Measurements from ENCODE around the gene LAMA2. TPM values are rescaled to one million over a fixed set of nuclear protein-coding genes. Genes with fewer than 3 reads are reported as not detected.

LAMA2 gene
- polyA plus RNA-seq, 3 donors, result not detected

DNA sequence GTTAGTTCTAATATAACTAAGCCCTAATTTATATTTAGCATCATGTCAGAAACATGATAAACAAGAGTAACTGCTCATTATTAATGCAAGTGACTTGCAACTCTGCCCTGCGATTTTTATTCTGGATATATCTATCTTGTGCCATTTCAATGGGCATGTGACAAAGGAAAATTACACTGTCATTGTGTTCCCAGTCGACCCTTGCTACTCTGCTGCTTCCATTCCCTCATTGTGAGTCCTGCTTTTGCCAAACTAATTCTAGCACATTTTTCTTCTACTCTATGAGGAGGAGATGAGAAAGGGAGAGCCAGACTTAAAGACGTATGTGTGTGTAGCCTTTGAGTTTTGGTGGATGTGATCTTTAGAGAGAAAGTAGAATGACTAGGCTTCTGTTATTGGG lies 551.2 kb downstream of the LAMA2 start:
- 100% methylated on average over 1 of the region's 3 CpGs for WGBS (ENCODE audit: insufficient coverage)

DNA sequence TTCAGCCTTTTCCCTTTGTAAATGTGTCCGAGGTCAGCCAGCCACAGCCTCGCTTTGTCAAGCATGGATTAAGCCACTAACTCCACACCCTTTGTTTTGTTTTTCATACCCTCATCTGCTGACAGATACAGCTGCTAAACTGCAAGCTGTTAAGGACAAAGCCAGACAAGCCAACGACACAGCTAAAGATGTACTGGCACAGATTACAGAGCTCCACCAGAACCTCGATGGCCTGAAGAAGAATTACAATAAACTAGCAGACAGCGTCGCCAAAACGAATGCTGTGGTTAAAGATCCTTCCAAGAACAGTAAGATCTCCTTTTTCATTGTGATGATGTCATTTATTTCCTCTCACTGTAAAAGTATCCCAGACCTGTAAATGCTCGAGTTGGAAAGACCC lies 557.8 kb downstream of the LAMA2 start:
- H3K4me1 Mint-ChIP-seq, result no peaks in the 10 kb centered on the region
- Histone ChIP-seq H3K9ac (ENCODE audit: insufficient read depth, low read length, poor library complexity, severe bottlenecking) (no peak overlapping the region), H3K4me1 (ENCODE audit: control insufficient read depth in 1 of 2, insufficient read depth in 2 of 2, low read length in 2 of 2) (no peaks in the 10 kb centered on the region), H3K27me3 (ENCODE audit: control insufficient read depth in 2 of 2, insufficient read depth in 2 of 2, low read length in 2 of 2) (no peaks in the 10 kb centered on the region), H3K4me3 (replicated peaks in 1 of 3; ENCODE audit: low read depth in 2 of 3, low read length in 3 of 3) (no peak overlapping the region), H3K27ac (ENCODE audit: low read depth in 1 of 2, low read length in 2 of 2) (no peak overlapping the region), H2AFZ (ENCODE audit: insufficient read depth, low read depth, low read length, poor library complexity, severe bottlenecking) (no peak overlapping the region), H3K36me3 (replicated peaks in 1 of 2; ENCODE audit: control insufficient read depth in 1 of 2, insufficient read depth in 2 of 2, low read length in 2 of 2) (no peaks in the 10 kb centered on the region), H4K20me1 (ENCODE audit: insufficient read depth, low read length) (no peaks in the 10 kb centered on the region), H3K79me2 (ENCODE audit: insufficient read depth, low read length) (no peaks in the 10 kb centered on the region), H3K9me3 (replicated peaks in 1 of 2; ENCODE audit: control insufficient read depth in 1 of 2, insufficient read depth in 1 of 2, low read length in 2 of 2) (no peaks in the 10 kb centered on the region), H3K4me2 (replicated peaks; ENCODE audit: extremely low read depth, low read length, poor library complexity, severe bottlenecking) (no peak overlapping the region)
- peaks cover 2 to 5% (median 3%) of the 10 kb centered on the region in 3 donors for H3K27me3 Mint-ChIP-seq (ENCODE audit: low read depth in 3 of 3)
- H3K9me3 Mint-ChIP-seq, result no peaks in the 10 kb centered on the region
- intact Hi-C loops (cut with micrococcal nuclease), result no loop called here
- no peak overlapping the region for H3K4me3 Mint-ChIP-seq
- WGBS (ENCODE audit: insufficient coverage), result 54% methylated on average over 4 of the region's 8 CpGs
- DNase-seq, result no peak
- no peak overlapping the region for H3K27ac Mint-ChIP-seq
- TF ChIP-seq, protein P1, sequence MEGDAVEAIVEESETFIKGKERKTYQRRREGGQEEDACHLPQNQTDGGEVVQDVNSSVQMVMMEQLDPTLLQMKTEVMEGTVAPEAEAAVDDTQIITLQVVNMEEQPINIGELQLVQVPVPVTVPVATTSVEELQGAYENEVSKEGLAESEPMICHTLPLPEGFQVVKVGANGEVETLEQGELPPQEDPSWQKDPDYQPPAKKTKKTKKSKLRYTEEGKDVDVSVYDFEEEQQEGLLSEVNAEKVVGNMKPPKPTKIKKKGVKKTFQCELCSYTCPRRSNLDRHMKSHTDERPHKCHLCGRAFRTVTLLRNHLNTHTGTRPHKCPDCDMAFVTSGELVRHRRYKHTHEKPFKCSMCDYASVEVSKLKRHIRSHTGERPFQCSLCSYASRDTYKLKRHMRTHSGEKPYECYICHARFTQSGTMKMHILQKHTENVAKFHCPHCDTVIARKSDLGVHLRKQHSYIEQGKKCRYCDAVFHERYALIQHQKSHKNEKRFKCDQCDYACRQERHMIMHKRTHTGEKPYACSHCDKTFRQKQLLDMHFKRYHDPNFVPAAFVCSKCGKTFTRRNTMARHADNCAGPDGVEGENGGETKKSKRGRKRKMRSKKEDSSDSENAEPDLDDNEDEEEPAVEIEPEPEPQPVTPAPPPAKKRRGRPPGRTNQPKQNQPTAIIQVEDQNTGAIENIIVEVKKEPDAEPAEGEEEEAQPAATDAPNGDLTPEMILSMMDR (IDR thresholded peaks at IDR 0.05), result no peak
- no peaks in the 10 kb centered on the region for H3K36me3 Mint-ChIP-seq

More for the DNA sequence above, 551.2 kb downstream of the LAMA2 start:
- H3K36me3 ChIP-seq (replicated peaks in 1 of 2; ENCODE audit: control insufficient read depth in 1 of 2, insufficient read depth in 2 of 2, low read length in 2 of 2), result no peaks in the 10 kb centered on the region
- Mint-ChIP-seq H3K4me1 (no peaks in the 10 kb centered on the region), H3K27ac (no peak overlapping the region), H3K27me3 (ENCODE audit: low read depth in 3 of 3) (peaks cover 3 to 7% (median 4%) of the 10 kb centered on the region in 3 donors), H3K36me3 (no peaks in the 10 kb centered on the region), H3K9me3 (peaks cover 0 to 3% (median 0%) of the 10 kb centered on the region in 7 donors), H3K4me3 (no peak overlapping the region)
- peaks cover 0 to 2% of the 10 kb centered on the region in 2 donors for H3K27me3 ChIP-seq (ENCODE audit: control insufficient read depth in 2 of 2, insufficient read depth in 2 of 2, low read length in 2 of 2)
- no peaks in the 10 kb centered on the region for H3K4me1 ChIP-seq (ENCODE audit: control insufficient read depth in 1 of 2, insufficient read depth in 2 of 2, low read length in 2 of 2)
- TF ChIP-seq, protein P1 (IDR thresholded peaks at IDR 0.05), result no peak
- H3K79me2 ChIP-seq (ENCODE audit: insufficient read depth, low read length), result no peaks in the 10 kb centered on the region
- intact Hi-C loops (cut with micrococcal nuclease), result no loop called here
- no peak overlapping the region for H3K4me3 ChIP-seq (replicated peaks in 1 of 3; ENCODE audit: low read depth in 2 of 3, low read length in 3 of 3)
- H2AFZ ChIP-seq (ENCODE audit: insufficient read depth, low read depth, low read length, poor library complexity, severe bottlenecking), result no peak overlapping the region
- no peaks in the 10 kb centered on the region for H3K9me3 ChIP-seq (replicated peaks in 1 of 2; ENCODE audit: control insufficient read depth in 1 of 2, insufficient read depth in 1 of 2, low read length in 2 of 2)
- H3K9ac ChIP-seq (ENCODE audit: insufficient read depth, low read length, poor library complexity, severe bottlenecking), result no peak overlapping the region
- H4K20me1 ChIP-seq (ENCODE audit: insufficient read depth, low read length), result no peaks in the 10 kb centered on the region
- no peak for DNase-seq
- no peak overlapping the region for H3K27ac ChIP-seq (ENCODE audit: low read depth in 1 of 2, low read length in 2 of 2)
- no peak overlapping the region for H3K4me2 ChIP-seq (replicated peaks; ENCODE audit: extremely low read depth, low read length, poor library complexity, severe bottlenecking)
